ENCODE results near the gene RRN3.
"Not testable (repeated sequence)": the region's sequence is repeated elsewhere in the genome, so short reads cannot be mapped to it uniquely, and the experiment has no call there.

Gene RRN3

DNA sequence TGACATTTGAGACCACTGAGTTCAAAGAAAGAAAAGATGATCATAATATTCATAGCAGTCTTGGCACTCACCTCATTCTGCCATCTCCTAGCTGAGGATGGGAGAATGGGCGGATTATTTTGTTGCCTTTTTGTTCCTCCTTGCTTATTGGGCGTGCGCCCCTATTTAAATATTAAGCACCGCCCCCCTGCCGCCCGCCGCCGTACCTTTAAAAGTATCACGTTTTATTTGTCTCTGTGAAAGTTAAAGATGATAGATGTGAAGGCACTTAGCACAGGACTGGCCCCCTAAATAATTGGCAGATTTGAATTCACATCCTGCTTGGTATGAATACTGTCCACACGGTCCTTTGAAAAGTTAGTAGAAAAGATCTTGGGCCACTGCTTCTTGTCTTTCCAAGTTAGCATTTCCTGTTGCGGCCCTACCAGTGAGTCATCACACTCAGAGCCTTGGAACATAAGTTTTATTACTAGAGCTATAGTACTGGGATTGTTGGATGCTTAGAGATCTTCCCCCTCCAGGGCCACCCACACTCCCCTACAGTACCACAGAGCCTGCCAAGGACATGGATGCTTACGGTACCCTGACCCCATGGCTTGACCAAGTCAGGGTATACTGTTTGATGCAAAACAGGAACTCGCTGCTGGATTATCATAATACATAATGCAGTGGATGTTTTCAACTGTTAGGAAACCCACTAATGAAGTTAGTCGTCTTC, 68.7 kb downstream of the RRN3 start:
- not testable (repeated sequence) for DNase-seq

DNA sequence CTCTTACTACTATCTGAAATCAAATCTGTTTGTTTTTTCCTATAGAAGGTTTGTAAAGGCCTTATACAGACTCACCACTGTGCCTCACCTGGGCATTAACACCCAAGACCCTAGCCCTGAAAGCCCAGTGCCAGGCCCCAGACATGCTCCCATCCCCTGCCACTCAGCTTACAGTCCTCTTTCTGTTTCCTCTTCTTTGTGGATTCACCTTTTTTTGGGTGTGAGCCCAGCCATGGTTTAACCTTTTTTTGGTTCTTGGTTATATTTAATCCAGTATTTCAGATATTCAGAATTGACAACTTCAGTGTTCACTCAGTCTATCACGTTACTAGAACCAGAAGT, 69.2 kb downstream of the RRN3 start:
- DNase-seq, result not testable (repeated sequence)

DNA sequence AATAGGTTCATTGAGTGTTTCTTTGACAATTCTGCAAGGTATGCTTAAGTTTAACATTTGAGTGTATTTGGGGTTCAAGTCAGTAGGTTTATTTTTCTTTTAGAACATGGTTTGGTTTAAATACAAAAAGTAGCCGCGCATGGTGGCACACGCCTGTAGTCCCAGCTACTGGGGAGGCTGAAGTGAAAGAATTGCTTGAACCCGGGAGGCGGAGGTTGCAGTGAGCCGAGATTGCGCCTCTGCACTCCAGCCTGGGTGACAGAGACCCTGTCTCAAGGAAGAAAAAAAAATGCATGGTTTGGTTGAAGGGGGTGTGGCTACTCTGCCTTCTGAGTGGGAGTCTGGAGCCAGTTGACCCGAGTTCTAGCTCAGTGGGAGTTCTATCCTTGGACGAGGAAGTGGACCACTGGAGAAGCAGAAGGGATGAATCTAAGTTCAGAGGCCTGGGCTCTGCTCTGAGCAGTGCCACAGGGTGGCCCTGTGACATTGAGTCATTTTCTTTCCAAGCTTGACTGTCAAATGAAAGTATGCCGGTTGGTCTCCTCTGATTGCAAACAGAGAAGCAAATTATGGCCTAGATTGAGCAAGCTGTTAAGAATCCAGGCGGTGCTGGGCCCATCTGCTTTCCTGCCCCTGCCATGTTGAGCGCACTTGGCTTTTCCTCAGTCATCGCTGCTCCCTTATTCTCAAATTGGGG, 70.5 kb downstream of the RRN3 start:
- not testable (repeated sequence) for DNase-seq

DNA sequence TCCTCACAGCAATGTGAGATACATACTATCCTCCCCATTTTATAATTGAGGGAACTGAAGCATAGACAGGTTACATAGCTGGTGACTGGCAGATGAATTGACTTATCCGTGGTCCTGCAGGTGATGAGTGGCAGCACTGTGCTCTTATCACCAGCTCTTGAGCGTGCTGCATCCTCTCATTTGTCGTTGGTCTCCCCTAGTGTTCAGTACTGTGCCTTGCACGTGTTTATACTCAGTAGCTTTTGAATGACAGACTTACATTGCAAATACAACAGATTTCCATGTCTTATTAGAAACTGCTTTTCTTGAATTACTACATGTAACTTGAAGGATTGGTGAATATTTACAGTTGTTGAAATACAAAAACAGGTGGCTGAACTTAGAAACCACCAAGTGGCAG, 71.9 kb downstream of the RRN3 start:
- not testable (repeated sequence) for DNase-seq

DNA sequence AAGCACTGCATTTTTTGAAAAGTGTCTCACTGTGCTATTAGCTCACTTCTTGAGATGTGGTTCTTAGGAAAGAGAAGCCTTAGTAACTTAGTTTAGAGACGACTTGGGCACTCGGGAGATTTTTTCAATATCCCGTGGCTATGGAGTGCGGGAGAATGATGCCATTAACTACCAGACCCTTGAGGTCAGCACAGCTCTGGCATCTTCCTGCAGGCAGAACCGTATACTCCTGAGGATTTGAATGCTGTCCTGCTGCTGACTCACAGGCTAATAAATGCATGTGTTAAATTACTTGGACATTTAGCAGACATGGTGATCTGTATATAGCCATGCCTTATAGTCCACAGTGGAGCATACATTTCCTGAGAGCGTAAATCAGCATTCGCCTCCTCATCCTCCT, 72.6 kb downstream of the RRN3 start:
- not testable (repeated sequence) for DNase-seq

DNA sequence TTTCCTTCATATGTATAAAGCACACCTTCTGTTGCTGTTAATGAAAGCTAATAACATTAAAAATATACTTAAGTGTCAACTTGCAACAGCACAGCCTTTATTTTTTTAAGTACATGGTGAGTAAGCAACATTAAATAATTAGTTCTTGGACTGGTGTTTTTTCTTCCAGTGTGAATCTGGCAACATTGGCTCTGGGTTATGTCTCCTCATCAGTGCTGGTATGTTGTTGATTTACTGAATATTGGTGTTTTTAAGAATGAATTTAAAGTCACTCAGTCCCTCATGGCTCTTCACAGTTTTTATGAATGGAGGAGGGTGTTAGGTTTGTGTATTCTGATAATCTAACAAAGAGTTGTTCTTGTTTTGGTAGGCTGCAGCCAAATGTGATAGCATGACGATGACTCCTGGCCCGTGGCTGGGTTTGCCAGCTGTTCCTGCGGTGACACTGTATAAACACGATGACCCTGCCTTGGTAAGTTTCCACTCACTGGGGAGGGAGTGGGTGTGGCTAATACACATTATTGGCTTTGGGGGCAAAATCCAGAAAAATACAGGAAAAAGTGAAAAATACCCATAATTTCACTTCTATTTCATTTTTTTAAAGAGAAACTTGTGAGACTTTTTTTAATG, 77.0 kb downstream of the RRN3 start:
- DNase-seq, result not testable (repeated sequence)

DNA sequence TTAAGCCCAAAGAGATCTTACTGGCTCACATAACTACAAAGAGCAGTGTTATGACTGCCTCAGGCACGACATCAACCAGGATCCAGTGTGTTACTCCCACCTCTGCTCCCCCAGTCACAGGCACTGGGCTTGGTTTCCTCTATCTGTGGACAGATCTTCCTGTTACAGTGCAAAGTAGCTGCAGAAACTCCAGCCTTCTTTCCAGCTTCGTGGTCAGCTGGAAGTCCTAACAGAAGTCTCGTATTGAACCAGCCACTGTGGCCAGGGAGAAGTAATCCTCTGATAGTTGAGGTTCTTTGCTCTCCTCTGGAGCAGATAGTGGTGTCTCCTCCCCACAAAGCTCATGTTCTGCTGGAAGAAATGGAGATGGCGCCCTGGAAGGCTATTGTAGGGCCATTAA, 77.7 kb downstream of the RRN3 start:
- DNase-seq, result not testable (repeated sequence)

DNA sequence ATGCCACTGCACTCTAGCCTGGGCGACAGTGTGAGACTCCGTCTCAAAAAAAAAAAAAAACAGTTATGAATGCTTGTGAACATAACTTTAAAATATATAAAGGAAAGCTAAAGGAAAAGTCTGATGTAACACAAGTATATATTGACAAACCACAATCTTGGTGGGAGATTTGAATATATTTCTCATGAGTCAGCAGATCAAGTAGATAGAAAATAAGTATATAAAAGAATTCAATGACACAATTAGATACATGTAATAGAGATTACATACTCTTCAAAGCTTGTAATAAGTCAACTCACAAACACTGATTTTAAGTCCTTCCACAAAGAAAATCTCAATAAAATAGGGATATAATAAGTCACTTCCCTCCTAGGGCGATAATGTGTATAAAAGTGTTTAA, 78.4 kb downstream of the RRN3 start:
- DNase-seq, result not testable (repeated sequence)

DNA sequence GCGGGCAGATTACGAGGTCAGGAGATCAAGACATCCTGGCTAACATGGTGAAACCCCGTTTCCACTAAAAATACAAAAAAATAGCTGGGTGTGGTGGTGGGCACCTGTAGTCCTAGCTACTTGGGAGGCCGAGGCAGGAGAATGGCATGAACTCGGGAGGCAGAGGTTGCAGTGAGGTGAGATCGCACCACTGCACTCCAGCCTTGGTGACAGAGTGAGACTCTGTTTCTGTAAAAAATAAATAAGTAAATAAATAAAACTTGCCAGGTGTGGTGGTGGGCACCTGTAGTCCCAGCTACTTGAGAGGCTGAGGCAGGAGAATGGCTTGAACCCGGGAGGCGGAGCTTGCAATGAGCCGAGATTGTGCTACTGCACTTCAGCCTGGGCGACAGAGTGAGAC, 81.1 kb downstream of the RRN3 start:
- not testable (repeated sequence) for DNase-seq

Data from NCI-H748 treated with DMSO at 0.1 percent for 48 hours (cell line).